GM12873 (cell line): ENCODE results near the gene SEC16A.

Experiments
- CTCF ChIP-seq: IDR thresholded peaks from 2 replicates; pipeline ENCODE4 v1.5.1; 2012; ENCODE audit warnings: low read depth, mild to moderate bottlenecking, moderate library complexity, low read length, control low read depth; ENCODE audit not compliant: insufficient read depth; ENCODE audit errors: missing control alignments

The SEC16A gene

DNA sequence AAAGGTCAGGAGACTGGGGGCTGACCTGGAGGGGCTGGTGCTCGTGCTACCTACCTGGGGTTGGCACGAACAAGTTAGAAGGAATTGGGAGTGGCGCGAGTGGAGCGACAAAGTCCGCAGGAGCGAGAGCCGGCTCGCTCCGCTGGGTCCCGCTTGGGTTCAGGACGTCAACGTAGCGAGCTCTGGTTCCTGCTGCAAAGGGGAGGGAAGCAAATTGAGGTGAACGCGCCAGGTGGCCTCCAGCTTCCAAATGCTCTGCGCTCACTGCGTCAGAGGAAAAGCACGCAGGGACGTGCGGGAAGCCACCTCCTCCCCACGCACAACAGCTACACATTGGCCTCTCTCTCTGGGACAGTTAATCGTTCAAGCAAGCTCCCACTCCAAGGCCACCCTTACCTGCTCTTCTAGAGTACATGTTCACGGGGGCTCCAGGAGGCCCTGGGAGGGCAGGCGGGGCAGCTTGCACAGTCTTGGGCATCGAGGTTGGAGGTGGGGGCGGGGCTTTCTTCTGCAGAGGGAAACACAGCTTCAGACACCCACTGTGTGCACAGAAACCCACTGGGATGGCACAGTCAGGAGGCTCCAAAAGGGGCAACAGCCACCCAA lies 35.6 kb downstream of the SEC16A start:
- no peak for TF ChIP-seq CTCF

GRCh38 chr9:136445799-136446198 lies 37.0 kb downstream of the SEC16A start:
- TF ChIP-seq CTCF, result no peak

- no peak for TF ChIP-seq CTCF
Observed at GRCh38 chr9:136444102-136444501, 38.7 kb downstream of the SEC16A start.

GRCh38 chr9:136443687-136444086 lies 39.2 kb downstream of the SEC16A start:
- TF ChIP-seq CTCF, result no peak

DNA sequence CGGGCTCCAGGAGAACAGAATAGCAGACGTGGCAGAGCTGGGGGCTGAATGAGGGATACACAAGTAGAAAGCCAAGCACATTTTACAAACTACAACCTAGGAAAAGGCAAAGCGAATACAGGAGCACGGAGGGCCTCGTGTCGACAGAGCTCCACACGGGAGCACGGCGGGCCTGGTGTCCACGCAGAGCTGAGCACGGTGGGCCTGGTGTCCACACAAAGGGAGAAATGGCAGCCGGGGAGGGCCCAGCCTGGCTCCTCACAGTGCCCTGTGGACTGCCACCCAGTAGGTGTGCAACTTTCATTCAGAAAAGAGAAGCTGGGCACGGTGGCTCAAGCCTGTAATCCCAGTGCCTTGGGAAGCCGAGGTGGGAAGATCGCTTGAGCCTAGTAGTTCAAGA lies 39.8 kb downstream of the SEC16A start:
- no peak for TF ChIP-seq CTCF

GRCh38 chr9:136442265-136442664 lies 40.6 kb downstream of the SEC16A start:
- no peak for TF ChIP-seq CTCF

GRCh38 chr9:136441681-136442245 lies 41.1 kb downstream of the SEC16A start:
- TF ChIP-seq CTCF, result no peak
